Suprapubic skin (tissue), 4 donors: ENCODE data around the gene ZNF292.

Experiments used
- CTCF ChIP-seq, 2 donors: fragments of 200-600 bp in 1 of 2; fragments of 450-650 bp in 1 of 2; sonication (generic) in 1 of 2; IDR thresholded peaks; one replicate each; pipeline ENCODE4 v1.5.1; 2016 to 2019; ENCODE audit warnings: antibody characterized with exemption in 2 of 2, mild to moderate bottlenecking in 1 of 2, moderate library complexity in 1 of 2
- EP300 ChIP-seq: sonication (generic); formaldehyde crosslinking; IDR thresholded peaks from one replicate; pipeline ENCODE4 v1.6.1; 2017; ENCODE audit warnings: antibody characterized with exemption
- POLR2A ChIP-seq, 2 donors: fragments of 450-650 bp; IDR thresholded peaks; one replicate each; pipeline ENCODE4 v1.6.1; 2017; ENCODE audit warnings: antibody characterized with exemption in 2 of 2, mild to moderate bottlenecking in 2 of 2, moderate library complexity in 2 of 2
- POLR2AphosphoS5 ChIP-seq, 3 donors: sonication (generic); formaldehyde crosslinking; IDR thresholded peaks; one replicate each; pipeline ENCODE4 v1.6.1; 2017; ENCODE audit warnings: antibody characterized with exemption in 3 of 3

GRCh38 chr6:87150406-87150805 lies 5.0 kb upstream of the ZNF292 start:
- TF ChIP-seq CTCF (IDR thresholded peaks at IDR 0.05) (no peak), POLR2A (IDR thresholded peaks at IDR 0.05) (no peak), EP300 (no peak), POLR2AphosphoS5 (IDR thresholded peaks at IDR 0.05) (no peak)
